ENCODE measurements around the gene ZNF784. TPM values are rescaled to one million over a fixed set of nuclear protein-coding genes. Genes with fewer than 3 reads are reported as not detected.
A peak's percentile ranks its signal among the peaks of the same experiment; 100 is the strongest.

ZNF784 gene
- total and polyA plus RNA-seq, 2 of the 13 experiments (the other 11 are each of a cell fraction or from before 2014, with no cell fraction given) = 4.1 to 4.2 TPM

DNA sequence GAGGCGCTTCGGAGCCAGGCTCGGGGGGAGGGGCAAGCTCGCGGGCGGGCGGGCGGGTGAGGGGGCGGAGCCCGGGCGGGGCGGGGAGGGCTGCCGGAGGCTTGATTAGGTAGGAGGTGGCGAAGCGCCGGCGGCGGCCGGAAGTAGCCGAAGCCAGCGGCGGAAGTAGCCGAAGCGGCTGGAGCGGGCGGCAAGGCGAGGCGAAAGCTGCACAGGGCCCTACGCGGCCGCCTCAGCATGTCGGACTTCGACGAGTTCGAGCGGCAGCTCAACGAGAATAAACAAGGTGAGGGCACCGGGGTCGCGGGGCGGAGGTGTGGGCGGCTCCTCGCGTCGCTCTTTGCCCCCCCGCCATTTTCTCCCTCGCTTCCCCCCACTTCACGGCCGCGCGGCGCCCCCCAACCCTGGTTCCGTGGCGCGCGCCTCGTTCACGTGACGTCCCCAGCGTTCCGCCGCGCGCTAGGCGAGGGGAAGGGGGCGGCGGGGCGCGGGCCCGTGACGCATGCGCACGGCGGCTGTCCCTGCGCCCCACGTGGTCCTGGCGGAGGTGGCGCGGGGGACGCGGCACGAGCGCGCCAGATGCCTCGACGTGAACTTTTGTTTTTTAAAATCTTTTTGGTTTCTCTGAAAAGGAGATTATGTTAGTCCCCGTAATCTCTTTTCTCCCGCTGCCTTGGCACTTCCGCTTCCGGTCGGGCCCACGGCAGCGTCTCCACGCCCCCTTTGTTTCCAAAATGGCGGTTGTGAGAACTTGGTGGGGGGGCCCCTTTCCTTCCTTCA, 30.7 kb upstream of the ZNF784 start, which contains the start of gene U2AF2 (continued):
- TF ChIP-seq, protein P1, sequence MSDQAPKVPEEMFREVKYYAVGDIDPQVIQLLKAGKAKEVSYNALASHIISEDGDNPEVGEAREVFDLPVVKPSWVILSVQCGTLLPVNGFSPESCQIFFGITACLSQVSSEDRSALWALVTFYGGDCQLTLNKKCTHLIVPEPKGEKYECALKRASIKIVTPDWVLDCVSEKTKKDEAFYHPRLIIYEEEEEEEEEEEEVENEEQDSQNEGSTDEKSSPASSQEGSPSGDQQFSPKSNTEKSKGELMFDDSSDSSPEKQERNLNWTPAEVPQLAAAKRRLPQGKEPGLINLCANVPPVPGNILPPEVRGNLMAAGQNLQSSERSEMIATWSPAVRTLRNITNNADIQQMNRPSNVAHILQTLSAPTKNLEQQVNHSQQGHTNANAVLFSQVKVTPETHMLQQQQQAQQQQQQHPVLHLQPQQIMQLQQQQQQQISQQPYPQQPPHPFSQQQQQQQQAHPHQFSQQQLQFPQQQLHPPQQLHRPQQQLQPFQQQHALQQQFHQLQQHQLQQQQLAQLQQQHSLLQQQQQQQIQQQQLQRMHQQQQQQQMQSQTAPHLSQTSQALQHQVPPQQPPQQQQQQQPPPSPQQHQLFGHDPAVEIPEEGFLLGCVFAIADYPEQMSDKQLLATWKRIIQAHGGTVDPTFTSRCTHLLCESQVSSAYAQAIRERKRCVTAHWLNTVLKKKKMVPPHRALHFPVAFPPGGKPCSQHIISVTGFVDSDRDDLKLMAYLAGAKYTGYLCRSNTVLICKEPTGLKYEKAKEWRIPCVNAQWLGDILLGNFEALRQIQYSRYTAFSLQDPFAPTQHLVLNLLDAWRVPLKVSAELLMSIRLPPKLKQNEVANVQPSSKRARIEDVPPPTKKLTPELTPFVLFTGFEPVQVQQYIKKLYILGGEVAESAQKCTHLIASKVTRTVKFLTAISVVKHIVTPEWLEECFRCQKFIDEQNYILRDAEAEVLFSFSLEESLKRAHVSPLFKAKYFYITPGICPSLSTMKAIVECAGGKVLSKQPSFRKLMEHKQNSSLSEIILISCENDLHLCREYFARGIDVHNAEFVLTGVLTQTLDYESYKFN (CRISPR knock-in tag; conservative IDR thresholded peaks at IDR 0.05) = no peak
- TF ChIP-seq ZNF3 (CRISPR knock-in tag; IDR thresholded peaks at IDR 0.05) (no peak), ZIK1 (CRISPR knock-in tag; IDR thresholded peaks at IDR 0.05; ENCODE audit: borderline replicate concordance, low read depth) (peak; percentile 11; the same call in 1 of the 2 replicates), KMT2A (CRISPR knock-in tag; IDR thresholded peaks at IDR 0.05) (peak; percentile 37; the same call in 1 of the 2 replicates), ZNF224 (CRISPR knock-in tag; IDR thresholded peaks at IDR 0.05) (no peak), HOXA7 (CRISPR knock-in tag; IDR thresholded peaks at IDR 0.05) (no peak), ZBTB7A (CRISPR knock-in tag; IDR thresholded peaks at IDR 0.05) (no peak), HMGA1 (CRISPR knock-in tag; conservative IDR thresholded peaks at IDR 0.05) (no peak), RFXANK (CRISPR knock-in tag; IDR thresholded peaks at IDR 0.05) (no peak), ZNF24 (IDR thresholded peaks at IDR 0.05) (no peak), ZNF350 (CRISPR knock-in tag; IDR thresholded peaks at IDR 0.05; ENCODE audit: borderline replicate concordance, low read depth) (no peak), ZNF296 (CRISPR knock-in tag; conservative IDR thresholded peaks at IDR 0.05) (no peak), ATAD3A (CRISPR knock-in tag; IDR thresholded peaks at IDR 0.05) (no peak)
- TF ChIP-seq, protein P2, sequence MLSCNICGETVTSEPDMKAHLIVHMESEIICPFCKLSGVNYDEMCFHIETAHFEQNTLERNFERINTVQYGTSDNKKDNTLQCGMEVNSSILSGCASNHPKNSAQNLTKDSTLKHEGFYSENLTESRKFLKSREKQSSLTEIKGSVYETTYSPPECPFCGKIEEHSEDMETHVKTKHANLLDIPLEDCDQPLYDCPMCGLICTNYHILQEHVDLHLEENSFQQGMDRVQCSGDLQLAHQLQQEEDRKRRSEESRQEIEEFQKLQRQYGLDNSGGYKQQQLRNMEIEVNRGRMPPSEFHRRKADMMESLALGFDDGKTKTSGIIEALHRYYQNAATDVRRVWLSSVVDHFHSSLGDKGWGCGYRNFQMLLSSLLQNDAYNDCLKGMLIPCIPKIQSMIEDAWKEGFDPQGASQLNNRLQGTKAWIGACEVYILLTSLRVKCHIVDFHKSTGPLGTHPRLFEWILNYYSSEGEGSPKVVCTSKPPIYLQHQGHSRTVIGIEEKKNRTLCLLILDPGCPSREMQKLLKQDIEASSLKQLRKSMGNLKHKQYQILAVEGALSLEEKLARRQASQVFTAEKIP (CRISPR knock-in tag; IDR thresholded peaks at IDR 0.05; ENCODE audit: borderline replicate concordance) = no peak
- TF ChIP-seq, protein P3, sequence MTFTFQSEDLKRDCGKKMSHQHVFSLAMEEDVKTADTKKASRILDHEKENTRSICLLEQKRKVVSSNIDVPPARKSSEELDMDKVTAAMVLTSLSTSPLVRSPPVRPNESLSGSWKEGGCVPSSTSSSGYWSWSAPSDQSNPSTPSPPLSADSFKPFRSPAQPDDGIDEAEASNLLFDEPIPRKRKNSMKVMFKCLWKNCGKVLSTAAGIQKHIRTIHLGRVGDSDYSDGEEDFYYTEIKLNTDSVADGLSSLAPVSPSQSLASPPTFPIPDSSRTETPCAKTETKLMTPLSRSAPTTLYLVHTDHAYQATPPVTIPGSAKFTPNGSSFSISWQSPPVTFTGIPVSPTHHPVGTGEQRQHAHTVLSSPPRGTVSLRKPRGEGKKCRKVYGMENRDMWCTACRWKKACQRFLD (CRISPR knock-in tag; IDR thresholded peaks at IDR 0.05; ENCODE audit: borderline replicate concordance) = peak; percentile 79; the same call in 1 of the 2 replicates
- TF ChIP-seq, protein P4, sequence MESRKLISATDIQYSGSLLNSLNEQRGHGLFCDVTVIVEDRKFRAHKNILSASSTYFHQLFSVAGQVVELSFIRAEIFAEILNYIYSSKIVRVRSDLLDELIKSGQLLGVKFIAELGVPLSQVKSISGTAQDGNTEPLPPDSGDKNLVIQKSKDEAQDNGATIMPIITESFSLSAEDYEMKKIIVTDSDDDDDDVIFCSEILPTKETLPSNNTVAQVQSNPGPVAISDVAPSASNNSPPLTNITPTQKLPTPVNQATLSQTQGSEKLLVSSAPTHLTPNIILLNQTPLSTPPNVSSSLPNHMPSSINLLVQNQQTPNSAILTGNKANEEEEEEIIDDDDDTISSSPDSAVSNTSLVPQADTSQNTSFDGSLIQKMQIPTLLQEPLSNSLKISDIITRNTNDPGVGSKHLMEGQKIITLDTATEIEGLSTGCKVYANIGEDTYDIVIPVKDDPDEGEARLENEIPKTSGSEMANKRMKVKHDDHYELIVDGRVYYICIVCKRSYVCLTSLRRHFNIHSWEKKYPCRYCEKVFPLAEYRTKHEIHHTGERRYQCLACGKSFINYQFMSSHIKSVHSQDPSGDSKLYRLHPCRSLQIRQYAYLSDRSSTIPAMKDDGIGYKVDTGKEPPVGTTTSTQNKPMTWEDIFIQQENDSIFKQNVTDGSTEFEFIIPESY (CRISPR knock-in tag; IDR thresholded peaks at IDR 0.05) = no peak
- TF ChIP-seq, protein P5, sequence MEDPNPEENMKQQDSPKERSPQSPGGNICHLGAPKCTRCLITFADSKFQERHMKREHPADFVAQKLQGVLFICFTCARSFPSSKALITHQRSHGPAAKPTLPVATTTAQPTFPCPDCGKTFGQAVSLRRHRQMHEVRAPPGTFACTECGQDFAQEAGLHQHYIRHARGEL (CRISPR knock-in tag; IDR thresholded peaks at IDR 0.05) = no peak
- TF ChIP-seq, protein P6, sequence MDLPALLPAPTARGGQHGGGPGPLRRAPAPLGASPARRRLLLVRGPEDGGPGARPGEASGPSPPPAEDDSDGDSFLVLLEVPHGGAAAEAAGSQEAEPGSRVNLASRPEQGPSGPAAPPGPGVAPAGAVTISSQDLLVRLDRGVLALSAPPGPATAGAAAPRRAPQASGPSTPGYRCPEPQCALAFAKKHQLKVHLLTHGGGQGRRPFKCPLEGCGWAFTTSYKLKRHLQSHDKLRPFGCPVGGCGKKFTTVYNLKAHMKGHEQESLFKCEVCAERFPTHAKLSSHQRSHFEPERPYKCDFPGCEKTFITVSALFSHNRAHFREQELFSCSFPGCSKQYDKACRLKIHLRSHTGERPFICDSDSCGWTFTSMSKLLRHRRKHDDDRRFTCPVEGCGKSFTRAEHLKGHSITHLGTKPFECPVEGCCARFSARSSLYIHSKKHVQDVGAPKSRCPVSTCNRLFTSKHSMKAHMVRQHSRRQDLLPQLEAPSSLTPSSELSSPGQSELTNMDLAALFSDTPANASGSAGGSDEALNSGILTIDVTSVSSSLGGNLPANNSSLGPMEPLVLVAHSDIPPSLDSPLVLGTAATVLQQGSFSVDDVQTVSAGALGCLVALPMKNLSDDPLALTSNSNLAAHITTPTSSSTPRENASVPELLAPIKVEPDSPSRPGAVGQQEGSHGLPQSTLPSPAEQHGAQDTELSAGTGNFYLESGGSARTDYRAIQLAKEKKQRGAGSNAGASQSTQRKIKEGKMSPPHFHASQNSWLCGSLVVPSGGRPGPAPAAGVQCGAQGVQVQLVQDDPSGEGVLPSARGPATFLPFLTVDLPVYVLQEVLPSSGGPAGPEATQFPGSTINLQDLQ (CRISPR knock-in tag; IDR thresholded peaks at IDR 0.05) = peak; percentile 75; the same call in 1 of the 2 replicates

All from HepG2 (cell line).